Measurements from ENCODE around the gene IGLON5. TPM values are rescaled to one million over a fixed set of nuclear protein-coding genes. Genes with fewer than 3 reads are reported as not detected.

Gene IGLON5
- total RNA-seq, 2 donors from 2014 or later = 12.6 TPM; not detected in 1

DNA sequence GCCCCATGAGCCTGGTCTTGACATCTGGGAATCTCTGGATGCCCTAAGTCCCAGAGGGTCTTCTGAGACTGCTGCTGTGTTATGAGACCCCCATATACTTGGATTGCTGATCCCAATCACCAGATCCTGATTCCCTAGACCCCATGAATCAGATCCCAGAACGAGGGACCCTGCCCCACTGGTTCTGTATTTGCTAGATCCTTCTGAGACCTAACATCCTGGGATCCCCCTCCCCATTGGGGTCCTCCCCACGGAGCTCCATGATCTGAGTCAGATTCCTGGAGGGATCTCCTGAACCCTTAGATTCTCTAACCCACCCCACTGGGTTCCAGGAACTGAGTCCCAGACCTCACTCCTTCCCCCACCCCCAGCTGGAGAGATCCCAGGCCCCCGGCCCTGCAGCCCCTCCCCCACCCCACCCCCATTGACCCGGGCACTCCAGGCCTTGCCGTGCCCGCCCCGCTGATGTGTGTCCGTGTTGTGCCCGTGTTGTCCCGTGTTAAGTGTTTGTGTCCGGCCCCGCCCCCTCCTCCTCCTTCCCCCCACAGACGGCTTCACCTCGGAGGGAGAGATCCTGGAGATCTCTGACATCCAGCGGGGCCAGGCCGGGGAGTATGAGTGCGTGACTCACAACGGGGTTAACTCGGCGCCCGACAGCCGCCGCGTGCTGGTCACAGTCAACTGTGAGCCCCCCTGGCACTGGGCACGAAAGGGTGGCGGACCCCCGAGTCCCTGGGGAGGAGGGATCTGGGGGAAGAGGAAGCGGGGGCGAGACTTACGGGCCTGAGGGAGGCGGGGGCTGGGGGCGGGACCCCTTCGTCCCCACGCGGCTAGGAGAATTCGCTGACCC is 15.0 kb downstream of the IGLON5 start:
- TF ChIP-seq POLR2A (IDR thresholded peaks at IDR 0.05) (no peak), POLR2AphosphoS5 (IDR thresholded peaks at IDR 0.05) (no peak)
- TF ChIP-seq, protein P1, sequence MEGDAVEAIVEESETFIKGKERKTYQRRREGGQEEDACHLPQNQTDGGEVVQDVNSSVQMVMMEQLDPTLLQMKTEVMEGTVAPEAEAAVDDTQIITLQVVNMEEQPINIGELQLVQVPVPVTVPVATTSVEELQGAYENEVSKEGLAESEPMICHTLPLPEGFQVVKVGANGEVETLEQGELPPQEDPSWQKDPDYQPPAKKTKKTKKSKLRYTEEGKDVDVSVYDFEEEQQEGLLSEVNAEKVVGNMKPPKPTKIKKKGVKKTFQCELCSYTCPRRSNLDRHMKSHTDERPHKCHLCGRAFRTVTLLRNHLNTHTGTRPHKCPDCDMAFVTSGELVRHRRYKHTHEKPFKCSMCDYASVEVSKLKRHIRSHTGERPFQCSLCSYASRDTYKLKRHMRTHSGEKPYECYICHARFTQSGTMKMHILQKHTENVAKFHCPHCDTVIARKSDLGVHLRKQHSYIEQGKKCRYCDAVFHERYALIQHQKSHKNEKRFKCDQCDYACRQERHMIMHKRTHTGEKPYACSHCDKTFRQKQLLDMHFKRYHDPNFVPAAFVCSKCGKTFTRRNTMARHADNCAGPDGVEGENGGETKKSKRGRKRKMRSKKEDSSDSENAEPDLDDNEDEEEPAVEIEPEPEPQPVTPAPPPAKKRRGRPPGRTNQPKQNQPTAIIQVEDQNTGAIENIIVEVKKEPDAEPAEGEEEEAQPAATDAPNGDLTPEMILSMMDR (IDR thresholded peaks at IDR 0.05) = no peak
- 16% methylated on average over 34 of the region's 36 CpGs for WGBS
- no peaks in the 10 kb centered on the region for H3K4me1 ChIP-seq (replicated peaks)
- H3K4me3 ChIP-seq = no peak overlapping the region
- H3K9me3 ChIP-seq = no peaks in the 10 kb centered on the region
- intact Hi-C loops (cut with DNase I) = no loop called here
- no peaks in the 10 kb centered on the region for H3K36me3 ChIP-seq
- peaks cover 17% of the 10 kb centered on the region for H3K27me3 ChIP-seq (replicated peaks; ENCODE audit: insufficient read depth)
- H3K27ac ChIP-seq = no peak overlapping the region
- no peak for DNase-seq (ENCODE audit: low spot score)

- Histone ChIP-seq H3K36me3 (no peaks in the 10 kb centered on the region), H3K4me1 (replicated peaks) (no peaks in the 10 kb centered on the region), H3K9me3 (no peaks in the 10 kb centered on the region), H3K27me3 (replicated peaks; ENCODE audit: insufficient read depth) (peaks cover 17% of the 10 kb centered on the region), H3K4me3 (no peak overlapping the region), H3K27ac (no peak overlapping the region)
- intact Hi-C loops (cut with DNase I) = no loop called here
- no peak for TF ChIP-seq POLR2AphosphoS5 (IDR thresholded peaks at IDR 0.05)
- no peak for TF ChIP-seq POLR2A (IDR thresholded peaks at IDR 0.05)
- TF ChIP-seq, protein P1 (IDR thresholded peaks at IDR 0.05) = no peak
- 6% methylated on average over 72 of the region's 75 CpGs for WGBS
- DNase-seq (ENCODE audit: low spot score) = no peak
Observed at GRCh38 chr19:51327066-51328001, 15.9 kb downstream of the IGLON5 start.

- no peak for DNase-seq (ENCODE audit: low spot score)
- Histone ChIP-seq H3K9me3 (no peaks in the 10 kb centered on the region), H3K4me3 (no peak overlapping the region), H3K36me3 (no peaks in the 10 kb centered on the region), H3K27me3 (replicated peaks; ENCODE audit: insufficient read depth) (peaks cover 14% of the 10 kb centered on the region), H3K4me1 (replicated peaks) (no peaks in the 10 kb centered on the region), H3K27ac (no peak overlapping the region)
- intact Hi-C loops (cut with DNase I) = no loop called here
- no peak for TF ChIP-seq POLR2AphosphoS5 (IDR thresholded peaks at IDR 0.05)
- TF ChIP-seq POLR2A (IDR thresholded peaks at IDR 0.05) = no peak
- TF ChIP-seq, protein P1 (IDR thresholded peaks at IDR 0.05) = no peak
- 92% methylated on average over 5 of the region's 5 CpGs for WGBS
Observed at GRCh38 chr19:51329411-51329810, 18.0 kb downstream of the IGLON5 start.

DNA sequence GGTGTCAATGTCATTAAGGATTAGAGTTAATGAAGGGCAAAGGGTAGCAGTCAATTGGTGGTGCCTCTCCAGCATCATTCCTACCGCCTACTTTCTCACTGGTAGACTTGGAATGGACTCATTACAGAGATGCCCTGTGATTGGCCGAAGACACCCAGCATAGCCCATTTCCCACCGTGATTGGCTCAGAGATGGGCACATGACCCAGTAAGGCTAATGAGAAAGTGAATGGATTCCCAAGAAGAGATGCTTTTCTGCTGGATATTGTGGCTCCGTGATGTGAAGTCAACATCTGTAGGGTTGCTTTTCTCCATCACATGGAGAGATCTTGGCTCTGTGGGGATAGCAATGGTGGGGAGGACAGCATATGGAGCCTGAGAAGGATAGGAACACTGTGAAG is 18.9 kb downstream of the IGLON5 start:
- DNase-seq (ENCODE audit: low spot score) = no peak
- TF ChIP-seq, protein P1 (IDR thresholded peaks at IDR 0.05) = no peak
- no peak for TF ChIP-seq POLR2A (IDR thresholded peaks at IDR 0.05)
- no peak for TF ChIP-seq POLR2AphosphoS5 (IDR thresholded peaks at IDR 0.05)
- intact Hi-C loops (cut with DNase I) = no loop called here
- Histone ChIP-seq H3K27me3 (replicated peaks; ENCODE audit: insufficient read depth) (peaks cover 14% of the 10 kb centered on the region), H3K4me1 (replicated peaks) (no peaks in the 10 kb centered on the region), H3K27ac (no peak overlapping the region), H3K9me3 (no peaks in the 10 kb centered on the region), H3K4me3 (no peak overlapping the region), H3K36me3 (no peaks in the 10 kb centered on the region)
- 98% methylated on average over 4 of the region's 4 CpGs for WGBS

All from prostate gland (tissue), 2 donors.